ENCODE results near the gene HOXA2. TPM values are rescaled to one million over a fixed set of nuclear protein-coding genes. Genes with fewer than 3 reads are reported as not detected.

The HOXA2 gene
- total RNA-seq, 2 donors from 2014 or later = 1.4 TPM; not detected in 1

- no peak overlapping the region for H3K4me3 ChIP-seq
- H3K4me1 ChIP-seq (replicated peaks) = no peaks in the 10 kb centered on the region
- intact Hi-C loops (cut with DNase I) = no loop called here
- WGBS = 81% methylated on average over 6 of the region's 6 CpGs
- no peaks in the 10 kb centered on the region for H3K9me3 ChIP-seq
- no peak for DNase-seq (ENCODE audit: low spot score)
- H3K27ac ChIP-seq = no peak overlapping the region
- H3K27me3 ChIP-seq (replicated peaks; ENCODE audit: insufficient read depth) = no peaks in the 10 kb centered on the region
- TF ChIP-seq POLR2A (IDR thresholded peaks at IDR 0.05) (no peak), POLR2AphosphoS5 (IDR thresholded peaks at IDR 0.05) (no peak), CTCF (IDR thresholded peaks at IDR 0.05) (no peak)
- H3K36me3 ChIP-seq = no peaks in the 10 kb centered on the region
Measured at GRCh38 chr7:27071622-27072390, 30.7 kb downstream of the HOXA2 start.

GRCh38 chr7:27068259-27068658, 34.2 kb downstream of the HOXA2 start:
- no peaks in the 10 kb centered on the region for H3K9me3 ChIP-seq
- no peaks in the 10 kb centered on the region for H3K4me1 ChIP-seq (replicated peaks)
- no peak overlapping the region for H3K27ac ChIP-seq
- no peak for DNase-seq (ENCODE audit: low spot score)
- 96% methylated on average over 1 of the region's 1 CpG for WGBS
- intact Hi-C loops (cut with DNase I) = no loop called here
- TF ChIP-seq POLR2A (IDR thresholded peaks at IDR 0.05) = no peak
- no peak for TF ChIP-seq CTCF (IDR thresholded peaks at IDR 0.05)
- no peak for TF ChIP-seq POLR2AphosphoS5 (IDR thresholded peaks at IDR 0.05)
- no peaks in the 10 kb centered on the region for H3K36me3 ChIP-seq
- H3K27me3 ChIP-seq (replicated peaks; ENCODE audit: insufficient read depth) = no peaks in the 10 kb centered on the region
- no peak overlapping the region for H3K4me3 ChIP-seq

- WGBS = 74% methylated on average over 3 of the region's 3 CpGs
- no peaks in the 10 kb centered on the region for H3K36me3 ChIP-seq
- H3K9me3 ChIP-seq = no peaks in the 10 kb centered on the region
- no peak overlapping the region for H3K27ac ChIP-seq
- no peak for TF ChIP-seq POLR2A (IDR thresholded peaks at IDR 0.05)
- no peak for TF ChIP-seq POLR2AphosphoS5 (IDR thresholded peaks at IDR 0.05)
- no peak for TF ChIP-seq CTCF (IDR thresholded peaks at IDR 0.05)
- no peaks in the 10 kb centered on the region for H3K4me1 ChIP-seq (replicated peaks)
- no peak for DNase-seq (ENCODE audit: low spot score)
- intact Hi-C loops (cut with DNase I) = no loop called here
- no peak overlapping the region for H3K4me3 ChIP-seq
- no peaks in the 10 kb centered on the region for H3K27me3 ChIP-seq (replicated peaks; ENCODE audit: insufficient read depth)
Measured at GRCh38 chr7:27066148-27066547, 36.3 kb downstream of the HOXA2 start.

GRCh38 chr7:27065709-27066108, 36.8 kb downstream of the HOXA2 start:
- Histone ChIP-seq H3K4me1 (replicated peaks) (no peaks in the 10 kb centered on the region), H3K4me3 (no peak overlapping the region), H3K27ac (no peak overlapping the region), H3K36me3 (no peaks in the 10 kb centered on the region), H3K9me3 (no peaks in the 10 kb centered on the region), H3K27me3 (replicated peaks; ENCODE audit: insufficient read depth) (no peaks in the 10 kb centered on the region)
- no peak for TF ChIP-seq CTCF (IDR thresholded peaks at IDR 0.05)
- TF ChIP-seq POLR2AphosphoS5 (IDR thresholded peaks at IDR 0.05) = no peak
- TF ChIP-seq POLR2A (IDR thresholded peaks at IDR 0.05) = no peak
- DNase-seq (ENCODE audit: low spot score) = no peak
- WGBS = 94% methylated on average over 2 of the region's 2 CpGs
- intact Hi-C loops (cut with DNase I) = no loop called here

GRCh38 chr7:27064661-27065060, 37.8 kb downstream of the HOXA2 start:
- H3K36me3 ChIP-seq = no peaks in the 10 kb centered on the region
- no peak overlapping the region for H3K27ac ChIP-seq
- intact Hi-C loops (cut with DNase I) = no loop called here
- no peaks in the 10 kb centered on the region for H3K4me1 ChIP-seq (replicated peaks)
- TF ChIP-seq CTCF (IDR thresholded peaks at IDR 0.05) (no peak), POLR2AphosphoS5 (IDR thresholded peaks at IDR 0.05) (no peak), POLR2A (IDR thresholded peaks at IDR 0.05) (no peak)
- WGBS = 81% methylated on average over 2 of the region's 2 CpGs
- no peaks in the 10 kb centered on the region for H3K9me3 ChIP-seq
- DNase-seq (ENCODE audit: low spot score) = no peak
- no peaks in the 10 kb centered on the region for H3K27me3 ChIP-seq (replicated peaks; ENCODE audit: insufficient read depth)
- H3K4me3 ChIP-seq = no peak overlapping the region

Measured in prostate gland (tissue), 2 donors.